T-helper 1 cell treated with Interleukin-12 subunit alpha and Interleukin-12 subunit beta and Interleukin-4 antibody, amounts not matched to agents 30 ng/mL and 1 ng/mL, for 36 hours (primary cell): ENCODE results near the gene BDKRB2. TPM values are rescaled to one million over a fixed set of nuclear protein-coding genes. Genes with fewer than 3 reads are reported as not detected.

Experiments used
- intact Hi-C: fragments of 100-400 bp; cut with micrococcal nuclease; formaldehyde crosslinking; loops from one replicate; pipeline ENCODE4 v1.15.1; 2024
- total RNA-seq: library from RNA; stranded (reverse); gene quantifications from 2 replicates; pipeline ENCODE4 v1.2.3, GENCODE V29; 2022

BDKRB2 gene
- total RNA-seq, 1 donor from 2014 or later = not detected

- intact Hi-C loops = no loop called here
Measured at GRCh38 chr14:96250485-96250884, 45.8 kb downstream of the BDKRB2 start.

DNA sequence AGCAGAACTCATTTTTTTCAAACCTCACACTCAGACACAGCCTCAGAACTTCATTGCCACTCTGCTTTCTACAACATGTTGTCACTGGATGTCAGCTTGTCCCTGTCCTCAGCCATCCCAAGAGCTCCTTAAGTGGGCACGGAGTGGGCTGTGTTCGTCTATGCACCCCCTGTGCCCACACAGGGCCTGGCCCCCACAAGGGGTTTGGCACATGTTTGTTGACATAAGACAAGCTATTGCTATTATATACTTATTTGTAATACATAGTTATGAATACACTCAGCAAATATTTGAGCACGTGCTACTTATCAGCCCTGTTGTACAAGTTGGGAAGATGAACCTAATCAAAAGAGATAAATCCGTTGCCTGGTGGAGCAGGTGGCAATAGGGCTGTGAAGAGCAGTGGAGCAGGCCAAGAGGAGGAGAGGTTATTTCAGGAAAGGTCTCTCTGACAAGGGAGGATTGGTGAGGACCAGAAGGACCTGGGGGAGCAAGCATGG is 47.1 kb downstream of the BDKRB2 start:
- intact Hi-C loops = no loop called here

DNA sequence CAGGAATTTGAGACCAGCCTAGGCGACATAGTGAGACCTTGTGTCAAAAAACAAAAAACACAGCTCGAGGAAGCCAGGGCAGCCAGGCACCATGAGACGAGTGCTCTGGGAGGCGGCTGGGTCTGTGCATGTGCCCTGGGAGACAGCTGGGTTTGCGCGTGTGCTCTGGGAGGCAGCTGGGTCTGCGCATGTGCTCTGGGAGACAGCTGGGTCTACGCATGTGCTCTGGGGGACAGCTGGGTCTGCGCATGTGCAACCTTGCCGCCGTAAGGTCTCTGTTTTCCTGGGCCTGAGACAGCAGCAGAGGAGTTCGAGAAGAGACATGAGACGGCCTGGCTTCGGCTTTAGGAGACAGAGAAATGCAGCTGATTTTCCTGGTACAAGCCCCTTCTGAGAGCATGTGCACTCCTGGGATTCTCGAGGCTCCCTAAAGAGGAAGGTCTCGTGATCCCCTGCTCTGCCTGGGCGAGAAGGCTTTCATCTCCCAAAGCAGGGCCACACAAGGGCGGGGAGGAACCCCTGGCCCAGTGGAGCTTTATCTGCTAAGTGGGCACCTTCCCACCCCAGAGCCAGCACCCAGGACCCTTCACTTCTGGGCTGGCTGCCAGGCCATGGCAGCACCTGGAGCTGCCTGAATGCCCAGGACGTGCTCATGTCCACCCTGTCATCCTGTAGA is 47.8 kb downstream of the BDKRB2 start:
- intact Hi-C loops = no loop called here

DNA sequence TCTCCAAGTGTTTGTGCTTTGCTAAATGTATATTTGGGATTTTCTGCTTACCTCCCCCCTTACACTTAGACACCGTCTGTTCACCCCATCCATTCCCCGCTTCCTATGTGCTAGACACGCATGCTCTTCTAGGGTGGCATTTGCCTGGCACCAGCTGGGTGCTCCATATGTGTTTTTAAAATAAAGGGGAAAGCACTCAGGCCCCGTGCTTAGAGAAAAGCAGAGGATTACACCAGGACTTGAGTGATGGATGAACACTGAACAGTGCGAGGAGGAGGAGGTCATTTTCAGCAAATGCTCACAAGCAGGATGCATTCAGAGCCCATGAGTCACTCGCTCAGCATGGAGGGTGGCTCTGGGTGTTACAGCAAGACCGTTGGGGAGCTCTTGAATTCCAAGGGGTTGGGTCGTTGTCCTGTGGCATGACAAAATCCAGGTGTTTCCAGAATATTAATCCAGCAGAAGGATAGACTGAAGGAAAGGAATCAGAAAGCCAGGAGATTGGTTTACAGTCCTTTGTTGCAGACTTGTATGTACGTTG is 48.4 kb downstream of the BDKRB2 start:
- intact Hi-C loops = no loop called here

- intact Hi-C loops = no loop called here
Measured at GRCh38 chr14:96254687-96255086, 50.0 kb downstream of the BDKRB2 start.

- intact Hi-C loops = no loop called here
Measured at GRCh38 chr14:96255501-96256366, 51.1 kb downstream of the BDKRB2 start, which contains the start of gene BDKRB1. Gene BDKRB1, plus strand, starts transcription at chr14:96256210. Its CDS starts 7,473 bp downstream, at chr14:96263683.

- intact Hi-C loops = no loop called here
Measured at GRCh38 chr14:96256407-96256806, 51.8 kb downstream of the BDKRB2 start.

- intact Hi-C loops = no loop called here
Measured at GRCh38 chr14:96257056-96257455, 52.4 kb downstream of the BDKRB2 start.

DNA sequence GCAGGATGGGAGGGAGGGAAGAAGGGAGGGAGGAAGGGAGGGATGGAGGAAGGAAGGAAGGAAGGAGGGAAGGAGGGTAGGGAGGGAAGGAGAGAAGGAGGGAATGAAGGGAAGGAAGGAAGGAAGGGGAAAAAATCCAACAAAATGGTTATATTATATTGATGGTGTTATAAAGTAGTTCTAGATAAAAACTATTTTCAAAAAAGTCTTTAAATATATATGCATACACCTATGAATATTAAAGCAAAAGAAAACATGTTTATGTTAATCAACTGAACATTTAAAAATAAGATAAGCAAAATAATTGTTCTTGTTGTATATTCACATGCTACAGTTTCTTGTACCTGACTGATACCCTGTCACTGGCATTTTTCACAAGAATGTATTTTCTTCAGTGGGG is 53.3 kb downstream of the BDKRB2 start:
- intact Hi-C loops = no loop called here

GRCh38 chr14:96260341-96260821 is 55.7 kb downstream of the BDKRB2 start:
- intact Hi-C loops = no loop called here

GRCh38 chr14:96261053-96261452 is 56.4 kb downstream of the BDKRB2 start:
- intact Hi-C loops = no loop called here

DNA sequence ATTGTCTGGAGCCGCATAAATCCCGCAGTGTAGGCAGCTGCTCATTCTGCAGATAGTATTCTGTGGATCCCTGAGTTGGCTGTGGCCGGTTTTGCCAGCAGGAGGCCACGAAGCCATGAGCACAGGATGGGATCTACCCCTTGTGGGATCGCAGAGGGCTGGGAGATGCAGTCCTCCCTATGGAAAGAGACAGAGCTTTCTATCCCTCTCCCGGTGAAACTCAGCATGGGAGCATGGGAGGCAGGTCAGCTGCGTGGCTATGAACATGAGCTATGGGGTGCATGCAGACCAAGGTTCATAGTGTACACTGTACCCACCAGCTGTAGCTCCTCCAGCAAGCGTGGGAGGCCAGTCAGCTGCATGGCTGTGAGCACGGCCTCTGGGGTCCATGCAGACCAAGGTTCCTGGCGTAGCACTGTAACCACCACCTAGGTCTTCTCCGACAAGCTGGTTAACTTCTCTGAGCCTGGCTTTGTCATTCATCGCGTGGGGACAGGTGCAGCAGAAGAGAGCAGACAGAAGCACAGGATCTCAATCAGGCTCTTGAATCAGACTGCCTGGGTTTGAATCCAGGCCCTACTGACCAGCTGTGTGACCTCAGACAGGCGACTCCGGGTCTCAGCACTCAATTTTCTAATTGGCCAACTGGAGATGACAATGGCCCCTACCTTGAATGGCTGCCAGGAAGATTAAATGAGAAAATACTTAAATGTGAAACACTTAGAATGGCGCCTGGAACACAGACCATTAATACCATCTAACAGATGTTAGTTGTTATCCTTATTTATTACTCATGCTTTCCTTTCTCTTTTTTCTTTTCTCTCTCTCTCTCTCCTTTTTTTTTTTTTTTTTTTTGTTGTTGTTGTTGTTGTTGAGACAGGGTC is 57.4 kb downstream of the BDKRB2 start:
- intact Hi-C loops = no loop called here

- intact Hi-C loops = no loop called here
Measured at GRCh38 chr14:96263347-96264199, 58.9 kb downstream of the BDKRB2 start.

DNA sequence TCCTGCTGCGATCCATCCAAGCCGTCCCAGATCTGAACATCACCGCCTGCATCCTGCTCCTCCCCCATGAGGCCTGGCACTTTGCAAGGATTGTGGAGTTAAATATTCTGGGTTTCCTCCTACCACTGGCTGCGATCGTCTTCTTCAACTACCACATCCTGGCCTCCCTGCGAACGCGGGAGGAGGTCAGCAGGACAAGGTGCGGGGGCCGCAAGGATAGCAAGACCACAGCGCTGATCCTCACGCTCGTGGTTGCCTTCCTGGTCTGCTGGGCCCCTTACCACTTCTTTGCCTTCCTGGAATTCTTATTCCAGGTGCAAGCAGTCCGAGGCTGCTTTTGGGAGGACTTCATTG is 59.5 kb downstream of the BDKRB2 start:
- intact Hi-C loops = no loop called here

DNA sequence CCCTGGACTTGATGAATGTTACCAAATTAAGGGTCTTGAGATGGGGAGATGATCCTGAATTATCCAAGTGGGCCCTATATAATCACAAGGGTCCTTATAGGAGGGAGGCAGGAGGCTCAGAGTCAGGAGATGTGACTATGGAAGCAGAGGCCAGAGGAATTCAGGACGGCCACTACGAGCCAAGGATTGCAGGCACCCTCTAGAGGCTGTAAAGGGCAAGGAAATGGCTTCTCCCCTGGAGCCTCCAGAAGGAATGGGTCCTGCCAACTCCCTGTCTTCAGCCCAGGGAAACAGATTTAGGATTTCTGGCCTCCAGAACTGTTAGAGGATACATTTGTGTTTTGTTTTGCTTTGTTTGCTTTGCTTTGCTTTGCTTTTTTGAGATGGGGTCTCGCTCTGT is 60.2 kb downstream of the BDKRB2 start:
- intact Hi-C loops = no loop called here

DNA sequence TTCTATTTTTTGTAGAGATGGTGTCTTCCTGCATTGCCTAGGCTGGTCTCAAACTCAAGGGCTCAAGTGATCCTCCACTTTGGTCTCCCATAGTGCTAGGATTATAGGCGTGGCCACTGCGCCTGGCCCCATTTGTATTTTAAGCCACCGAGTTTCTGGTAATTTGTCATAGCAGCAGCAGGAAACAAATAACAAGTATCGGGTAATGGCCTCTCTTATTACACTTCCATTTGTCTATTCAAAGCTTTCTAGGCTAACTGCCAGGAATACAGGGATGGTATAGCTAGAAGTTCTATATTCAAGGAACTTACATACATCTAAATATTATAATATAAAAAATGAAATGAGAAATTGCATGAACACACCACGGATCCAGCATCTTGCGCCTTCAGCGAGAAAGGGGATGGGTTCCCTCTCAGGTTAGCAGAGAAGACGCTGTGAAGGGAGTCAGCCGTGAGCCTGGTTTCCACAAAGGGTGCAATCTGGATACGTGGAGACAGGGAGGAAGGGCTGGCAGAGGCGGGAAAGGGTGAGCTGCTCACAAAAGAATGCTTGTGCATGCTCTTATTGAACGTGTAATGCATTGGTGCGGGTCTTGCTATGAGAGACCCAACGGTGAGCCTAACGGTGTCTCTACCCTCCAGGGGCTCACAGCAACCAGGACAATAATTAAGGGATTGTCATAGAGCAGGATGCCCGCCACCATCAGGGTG is 60.9 kb downstream of the BDKRB2 start:
- intact Hi-C loops = no loop called here

DNA sequence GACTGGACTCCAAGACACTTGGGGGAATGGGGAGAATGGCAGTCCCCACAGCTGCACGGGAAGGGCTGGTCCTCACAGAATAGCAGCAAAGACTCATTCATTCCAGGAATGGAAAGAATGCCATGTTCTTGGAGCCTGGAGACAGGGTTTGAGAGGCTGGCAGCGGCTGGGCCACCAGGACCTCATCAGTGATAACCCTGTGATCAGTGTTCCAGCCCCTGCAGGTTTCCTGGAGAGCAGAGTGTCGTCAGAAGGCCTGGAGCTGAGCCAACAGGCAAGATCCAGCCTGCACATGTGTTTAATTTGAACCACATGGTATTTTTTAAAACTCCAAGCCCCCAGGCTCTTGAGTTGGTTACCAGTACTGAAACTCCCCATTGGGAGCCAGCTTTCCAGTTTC is 62.7 kb downstream of the BDKRB2 start:
- intact Hi-C loops = no loop called here

DNA sequence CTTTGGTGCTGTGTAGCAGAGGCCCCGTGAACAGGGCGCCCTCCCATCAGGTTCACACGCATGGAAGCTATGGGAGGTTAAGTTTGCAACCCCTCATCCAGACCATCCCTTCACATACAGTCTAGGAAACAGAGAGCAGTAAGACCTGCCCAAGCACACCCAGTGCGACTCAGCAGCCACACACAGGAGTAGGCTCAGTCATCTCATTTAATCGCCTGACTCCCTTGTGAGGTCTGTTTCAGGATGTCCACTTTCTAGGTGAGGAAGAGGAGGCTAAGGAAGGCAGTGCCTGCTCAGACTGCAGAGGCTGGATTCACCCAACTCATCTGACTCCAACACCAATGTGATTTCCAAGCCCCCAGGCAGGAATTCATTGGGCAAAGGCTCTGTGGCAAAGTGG is 63.3 kb downstream of the BDKRB2 start:
- intact Hi-C loops = no loop called here
